ENCODE data around the gene SLC13A3. TPM values are rescaled to one million over a fixed set of nuclear protein-coding genes. Genes with fewer than 3 reads are reported as not detected.
A peak's percentile ranks its signal among the peaks of the same experiment; 100 is the strongest.

Gene SLC13A3
- total RNA-seq, 2 donors from 2014 or later, result 0.39 to 0.92 TPM

DNA sequence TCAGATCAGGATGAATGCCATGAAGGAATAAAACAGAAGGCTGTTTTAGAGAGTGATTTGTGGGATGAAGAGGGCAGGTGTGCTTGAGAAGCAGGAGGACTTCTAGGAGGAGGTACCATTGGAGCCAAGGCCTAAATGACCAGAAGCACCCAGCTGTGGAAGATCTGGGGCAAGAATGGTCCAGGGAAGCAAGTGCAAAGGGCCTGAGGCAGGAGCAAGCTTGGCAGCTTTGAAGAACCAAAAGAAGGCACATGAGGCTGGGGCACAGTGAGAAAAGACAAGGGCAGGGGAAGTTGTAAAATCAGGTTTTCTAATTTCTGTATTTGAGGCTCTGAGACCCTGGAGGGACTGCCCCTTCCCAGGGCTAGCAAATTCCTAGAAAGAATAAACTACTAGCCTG, 9.8 kb downstream of the SLC13A3 start:
- ATAC-seq (no peak), DNase-seq (no peak)
- intact Hi-C loops (cut with DNase I, micrococcal nuclease), result no loop called here

DNA sequence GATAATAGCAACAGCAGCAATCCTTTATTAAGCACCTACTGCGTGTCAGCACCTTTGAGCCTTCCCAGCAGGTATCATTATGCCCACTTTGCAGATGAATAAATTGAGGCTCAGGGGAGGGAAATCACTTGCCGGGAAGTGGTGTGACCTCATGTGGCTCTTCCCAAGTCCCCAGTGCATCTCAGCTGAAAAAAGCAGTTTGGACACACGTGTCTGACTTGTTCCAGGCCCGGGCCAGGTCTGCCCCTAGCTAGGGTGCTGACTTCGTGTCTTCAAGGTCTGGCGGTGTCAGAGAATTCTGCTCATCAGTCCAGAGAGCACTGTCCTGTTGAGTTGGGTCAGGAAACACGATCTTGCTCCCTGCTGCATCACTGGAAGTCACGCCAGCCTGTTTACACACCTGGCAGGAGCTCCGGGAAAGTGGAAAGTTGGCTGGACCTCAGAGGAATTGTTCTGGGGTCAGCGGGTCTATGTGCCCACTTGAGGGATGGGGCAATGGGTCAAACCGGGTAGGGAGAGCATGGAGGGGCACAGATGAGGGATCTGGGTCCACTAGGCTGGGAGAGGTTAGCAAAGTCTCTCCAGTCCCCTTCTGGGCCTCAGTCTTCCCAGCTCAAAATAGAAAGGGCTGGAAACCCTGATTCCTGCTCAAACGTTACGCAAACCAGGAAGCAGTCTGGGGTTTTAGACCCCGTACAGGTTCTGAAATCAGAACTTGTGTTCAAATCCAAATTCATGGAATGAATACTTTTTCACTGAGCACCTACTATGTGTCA, 10.5 kb downstream of the SLC13A3 start:
- intact Hi-C loops (cut with DNase I, micrococcal nuclease), result no loop called here
- DNase-seq (no peak), ATAC-seq (no peak)

DNA sequence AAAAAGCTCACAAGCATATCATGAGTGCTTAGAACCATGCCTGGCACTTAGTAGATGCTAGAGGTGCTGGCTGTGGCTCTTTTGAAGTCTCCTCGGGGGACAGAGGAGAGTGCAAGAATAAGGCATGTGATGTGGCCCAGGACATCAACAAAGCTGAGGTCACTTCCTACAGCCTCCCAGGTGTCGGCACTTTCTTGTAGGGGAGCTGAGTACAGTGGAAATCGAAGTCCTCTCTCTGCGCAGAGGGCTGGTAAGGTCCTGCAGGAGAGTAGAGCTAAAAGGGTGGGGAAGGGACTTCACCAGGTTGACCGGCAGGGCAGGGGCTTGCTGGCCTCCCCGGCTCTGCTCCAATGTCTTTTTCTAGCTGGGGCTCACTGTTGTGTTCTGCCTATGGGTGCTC, 11.2 kb downstream of the SLC13A3 start:
- DNase-seq (no peak), ATAC-seq (no peak)
- intact Hi-C loops (cut with DNase I, micrococcal nuclease), result no loop called here

DNA sequence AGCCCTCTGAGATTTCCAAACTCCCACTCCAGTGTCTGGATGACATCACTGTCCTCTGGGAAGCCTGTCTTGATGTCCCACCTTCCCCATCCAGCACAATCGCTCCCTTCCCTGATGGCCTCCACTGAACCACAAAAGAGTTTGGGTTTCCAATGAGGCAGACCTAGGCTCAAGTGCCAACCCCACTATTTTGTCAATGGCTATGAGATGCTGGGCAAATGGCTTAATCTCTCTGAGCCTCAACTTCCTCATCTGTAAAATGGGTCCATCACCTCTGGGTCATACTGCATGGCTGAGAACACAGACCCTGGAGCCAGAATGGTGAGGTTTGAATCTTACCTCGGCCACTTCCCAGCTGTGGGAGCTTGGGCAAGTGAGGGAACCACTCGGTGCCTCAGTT, 11.7 kb downstream of the SLC13A3 start:
- DNase-seq (no peak), ATAC-seq (no peak)
- intact Hi-C loops (cut with DNase I, micrococcal nuclease), result no loop called here

DNA sequence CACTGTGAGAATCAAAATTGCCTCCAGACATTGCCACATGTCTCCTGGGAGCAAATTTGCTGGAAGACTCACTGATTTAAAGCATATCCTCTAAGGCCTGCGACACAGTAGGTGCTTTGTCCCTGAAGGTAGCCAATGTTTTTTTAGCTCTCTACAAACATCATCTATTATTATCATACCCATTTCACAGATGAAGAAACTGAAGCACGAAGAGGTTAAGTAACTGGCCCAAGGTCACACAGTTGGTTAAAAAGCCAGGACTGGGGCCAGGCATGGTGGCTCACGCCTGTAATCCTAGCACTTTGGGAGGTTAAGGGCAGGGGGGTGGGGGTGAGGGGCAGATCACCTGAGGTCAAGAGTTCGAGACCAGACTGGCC, 12.4 kb downstream of the SLC13A3 start:
- intact Hi-C loops (cut with DNase I, micrococcal nuclease), result no loop called here

DNA sequence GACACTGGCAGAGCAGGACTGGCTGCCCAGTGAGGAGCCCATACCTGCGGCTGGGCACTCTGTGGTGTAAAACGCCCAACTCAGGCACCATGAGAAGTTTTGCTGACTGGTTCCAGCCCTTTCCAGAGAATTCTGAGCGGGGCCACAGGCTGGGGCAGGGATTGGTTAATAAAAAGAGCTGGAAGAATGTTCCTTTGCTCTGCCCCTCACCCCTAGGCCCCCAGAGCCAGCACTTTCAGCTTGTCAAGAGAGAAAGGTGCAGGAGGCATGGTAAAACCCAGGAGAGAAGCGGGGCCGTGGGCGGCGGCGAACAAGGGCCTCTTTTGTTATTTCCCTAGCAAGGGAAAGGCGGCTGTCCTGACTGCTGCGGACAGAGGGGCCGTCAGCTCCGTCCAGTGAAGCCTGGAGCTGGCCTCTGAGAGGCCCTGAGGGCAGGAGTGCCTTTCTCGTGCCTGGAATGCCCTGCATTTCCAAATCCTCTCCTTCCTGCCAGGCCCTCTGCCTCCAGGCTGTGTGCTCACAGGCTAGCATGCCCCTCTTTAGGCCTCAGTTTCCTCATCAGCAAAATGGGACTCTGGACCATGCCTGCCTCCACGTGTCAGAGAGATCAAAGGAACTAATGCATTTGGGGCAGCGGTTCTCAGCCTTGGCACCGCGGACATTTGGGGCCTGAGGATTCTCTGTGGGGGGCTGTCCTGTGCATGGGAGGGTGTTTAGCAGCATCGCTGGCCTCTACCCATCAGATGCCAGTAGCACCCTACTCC, 12.9 kb downstream of the SLC13A3 start:
- DNase-seq, result no peak
- intact Hi-C loops (cut with DNase I, micrococcal nuclease), result no loop called here

More for the DNA sequence above, 12.4 kb downstream of the SLC13A3 start:
- ATAC-seq (no peak), DNase-seq (no peak)

DNA sequence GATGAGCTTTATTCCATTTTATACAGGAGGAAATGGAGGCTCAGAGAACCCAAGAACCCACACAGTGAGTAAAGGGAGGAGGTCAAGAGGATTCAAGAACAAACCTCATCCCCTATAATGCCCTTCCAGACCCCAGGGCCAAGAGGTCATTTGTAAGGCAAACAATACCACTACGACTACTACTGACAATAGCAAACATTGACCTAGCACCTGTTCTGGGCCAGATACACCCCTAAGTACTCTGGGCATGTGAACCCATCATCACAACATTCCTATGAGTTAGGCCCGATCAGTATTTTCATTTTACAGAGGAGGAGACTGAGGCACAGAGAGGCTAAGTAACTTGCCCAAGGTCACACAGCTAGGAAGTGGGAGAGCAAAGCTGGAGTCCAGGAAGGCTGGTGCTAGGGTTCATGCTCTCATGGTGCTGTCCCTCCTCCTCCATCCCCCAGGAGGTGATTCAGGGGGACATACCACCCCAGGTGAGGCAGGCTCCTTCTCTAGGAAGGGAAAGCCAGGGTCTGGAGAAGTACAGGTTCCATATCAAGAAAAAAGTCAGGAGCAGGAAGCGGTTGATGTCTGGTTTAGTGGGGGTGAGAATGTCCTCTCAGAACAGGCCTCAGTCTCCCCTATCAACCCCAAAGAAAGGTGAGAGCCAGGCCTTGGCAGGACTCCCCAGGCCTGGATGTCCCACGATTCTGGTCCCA, 13.7 kb downstream of the SLC13A3 start:
- intact Hi-C loops (cut with DNase I, micrococcal nuclease), result no loop called here
- ATAC-seq, result no peak
- DNase-seq, result no peak

More for the DNA sequence above, 12.9 kb downstream of the SLC13A3 start:
- no peak for ATAC-seq

DNA sequence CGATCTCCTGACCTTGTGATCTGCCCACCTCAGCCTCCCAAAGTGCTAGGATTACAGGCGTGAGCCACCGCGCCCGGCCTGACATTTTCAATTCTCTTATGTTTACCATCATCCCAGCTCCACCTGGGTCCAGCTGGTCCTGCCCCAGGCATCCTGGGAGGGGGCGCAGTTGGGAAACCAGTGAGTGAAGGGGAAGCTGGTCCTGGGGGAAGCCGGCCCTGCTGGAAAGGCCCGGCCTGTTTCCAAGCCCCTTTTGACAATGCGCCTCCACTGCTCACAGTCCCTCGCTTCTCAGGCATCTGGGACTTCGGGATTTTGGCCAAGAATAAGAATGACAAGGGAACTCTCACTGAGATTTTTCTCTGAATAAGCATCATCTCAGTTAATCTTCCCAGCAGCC, 14.2 kb downstream of the SLC13A3 start:
- DNase-seq (no peak), ATAC-seq (no peak)
- intact Hi-C loops (cut with DNase I, micrococcal nuclease), result no loop called here

DNA sequence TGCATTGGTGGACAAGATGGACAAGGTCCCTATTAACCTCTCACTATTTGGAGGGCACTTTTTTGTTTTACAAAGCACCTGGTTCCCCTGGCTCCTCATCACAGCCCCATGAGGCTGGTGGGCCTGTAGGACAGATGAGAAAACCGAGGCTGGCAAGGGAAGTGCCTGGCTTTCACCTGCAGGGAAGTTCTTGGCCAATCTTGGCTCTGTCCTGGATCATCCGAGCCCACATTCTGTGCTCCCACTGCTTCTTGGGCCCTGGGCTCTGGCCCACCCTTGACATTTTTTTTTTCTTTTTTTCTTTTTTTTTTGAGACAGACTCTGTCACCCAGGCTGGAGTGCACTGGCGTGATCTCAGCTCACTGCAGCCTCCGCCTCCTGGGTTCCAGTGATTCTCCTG, 14.7 kb downstream of the SLC13A3 start:
- DNase-seq, result no peak
- intact Hi-C loops (cut with DNase I, micrococcal nuclease), result no loop called here
- ATAC-seq, result no peak

DNA sequence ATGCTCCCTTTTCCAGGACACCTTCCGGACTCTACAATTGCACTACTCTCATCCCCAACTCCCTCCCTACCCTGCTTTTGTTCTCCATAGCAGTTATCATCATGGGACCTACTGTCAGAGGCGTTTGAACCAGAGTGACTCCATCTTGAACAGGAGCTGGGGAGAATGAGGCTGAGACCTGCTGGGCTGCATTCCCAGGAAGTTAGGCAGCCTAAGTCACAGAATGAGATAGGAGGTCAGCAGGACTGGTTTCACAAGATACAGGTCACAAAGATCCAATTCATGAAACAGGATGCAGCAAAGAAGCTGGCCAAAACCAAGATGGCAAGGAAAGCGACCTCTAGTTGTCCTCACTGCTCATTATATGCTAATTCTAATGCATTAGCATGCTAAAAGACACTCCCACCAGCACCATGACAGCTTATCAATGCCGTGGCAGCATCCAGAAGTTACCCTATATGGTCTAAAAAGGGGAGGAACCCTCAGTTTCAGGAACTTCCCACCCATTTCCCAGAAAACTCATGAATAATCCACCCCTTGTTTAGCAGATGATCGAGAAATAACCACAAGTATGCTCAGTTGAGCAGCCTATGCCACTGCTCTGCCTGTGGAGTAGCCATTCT, 15.6 kb downstream of the SLC13A3 start:
- DNase-seq (no peak), ATAC-seq (no peak)
- intact Hi-C loops (cut with DNase I, micrococcal nuclease), result no loop called here

DNA sequence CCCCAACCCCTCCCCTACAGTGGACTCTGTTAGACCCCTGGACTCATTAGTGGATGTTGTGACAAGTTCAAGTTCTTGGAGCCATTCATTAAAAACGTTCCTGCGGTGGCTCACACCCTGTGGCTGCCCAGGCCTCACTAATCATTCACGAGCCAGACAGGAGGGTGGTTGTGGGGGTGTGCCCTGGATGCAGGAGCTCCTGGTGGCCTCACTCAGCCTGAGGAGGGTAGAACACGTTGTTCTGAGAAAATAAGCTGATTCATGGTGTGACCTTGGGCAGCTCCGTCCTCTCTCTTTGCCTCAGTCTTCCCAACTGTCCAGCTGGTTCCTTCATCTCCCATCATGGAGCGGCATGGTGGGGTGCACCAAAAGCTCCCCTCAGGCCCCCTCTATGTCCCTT, 16.7 kb downstream of the SLC13A3 start:
- intact Hi-C loops (cut with DNase I, micrococcal nuclease), result no loop called here
- ATAC-seq (no peak), DNase-seq (no peak)

DNA sequence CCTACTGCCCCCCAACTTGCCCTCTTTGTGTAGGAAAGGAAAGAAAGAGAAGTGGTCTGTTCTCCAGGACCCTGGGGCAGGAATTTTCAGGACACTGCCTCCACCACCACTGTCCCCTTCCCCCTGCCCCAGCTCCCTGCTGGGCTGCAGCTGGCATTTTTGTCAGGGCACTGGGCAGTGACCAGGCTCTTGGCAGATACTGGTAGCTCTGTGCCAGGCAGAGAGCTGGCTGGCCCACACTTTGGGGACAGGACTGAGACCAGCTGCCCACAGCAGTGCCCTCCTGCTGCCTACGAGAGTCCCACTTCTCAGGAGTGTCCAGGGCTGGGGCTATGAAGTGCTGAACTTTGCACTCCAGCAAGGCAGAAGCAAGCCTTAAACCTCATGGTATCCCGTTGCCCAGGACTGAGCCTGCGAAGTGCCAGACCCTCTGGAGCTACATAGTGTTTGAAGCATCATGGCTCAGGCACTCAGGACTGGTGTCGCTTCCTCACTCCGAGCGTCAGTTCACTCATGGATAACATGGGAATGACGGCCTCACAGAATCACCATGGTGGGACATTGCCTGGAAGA, 19.3 kb downstream of the SLC13A3 start:
- no peak for ATAC-seq
- intact Hi-C loops (cut with DNase I, micrococcal nuclease), result no loop called here

DNA sequence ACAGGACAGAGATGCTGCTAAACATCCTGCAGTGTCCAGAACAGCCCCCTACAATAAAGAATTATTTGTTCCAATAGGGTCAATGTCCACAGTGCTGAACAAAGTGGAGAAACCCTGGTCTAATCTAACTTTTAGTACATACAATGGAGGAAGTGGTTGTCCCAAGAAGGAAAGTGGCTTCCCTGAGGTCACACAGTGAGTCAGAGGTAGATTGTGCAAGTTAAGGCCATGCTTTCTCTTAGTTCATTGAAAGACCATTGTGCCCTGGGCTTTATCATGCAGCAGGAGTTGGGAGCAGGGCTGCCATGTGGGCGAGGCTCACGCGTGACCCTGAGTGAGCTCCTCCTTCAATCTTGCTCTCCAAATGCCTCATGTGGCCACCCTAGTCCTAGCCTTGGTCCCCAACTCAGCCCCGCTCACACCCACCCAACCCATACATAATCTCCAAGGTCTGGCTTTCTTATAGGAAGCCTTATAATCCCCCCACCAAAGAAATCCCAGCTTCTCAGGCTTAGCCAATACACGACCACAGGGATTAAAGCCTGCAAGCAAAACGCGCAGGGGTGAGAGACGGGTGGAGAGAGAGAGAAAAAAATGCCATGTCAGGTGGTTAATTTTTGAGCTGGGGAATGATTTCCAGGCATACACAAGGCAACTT, 19.9 kb downstream of the SLC13A3 start:
- ATAC-seq (peak; percentile 15), DNase-seq (no peak)
- intact Hi-C loops (cut with DNase I, micrococcal nuclease), result no loop called here

More for the DNA sequence above, 19.3 kb downstream of the SLC13A3 start:
- DNase-seq, result no peak

DNA sequence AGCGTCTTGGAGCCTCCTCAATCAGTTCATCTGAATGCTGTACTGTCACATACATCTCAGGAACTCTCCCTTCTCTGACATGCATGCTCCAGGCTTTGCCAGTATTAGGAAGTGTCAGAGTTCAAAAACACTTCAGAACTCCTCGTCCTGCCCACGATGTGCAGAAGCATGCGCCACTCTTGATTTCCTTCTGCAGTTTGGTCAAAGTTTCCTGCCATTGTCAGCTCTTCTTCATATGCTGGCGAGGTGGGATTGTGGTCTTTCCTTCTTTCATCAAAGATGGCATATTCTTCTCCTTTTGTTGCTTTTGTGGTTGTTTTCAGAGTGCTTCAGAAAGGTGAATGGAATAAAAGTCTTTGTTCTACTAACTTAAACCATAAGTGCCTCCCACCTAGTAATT, 21.0 kb downstream of the SLC13A3 start:
- no peak for ATAC-seq
- no peak for DNase-seq
- intact Hi-C loops (cut with DNase I, micrococcal nuclease), result no loop called here

DNA sequence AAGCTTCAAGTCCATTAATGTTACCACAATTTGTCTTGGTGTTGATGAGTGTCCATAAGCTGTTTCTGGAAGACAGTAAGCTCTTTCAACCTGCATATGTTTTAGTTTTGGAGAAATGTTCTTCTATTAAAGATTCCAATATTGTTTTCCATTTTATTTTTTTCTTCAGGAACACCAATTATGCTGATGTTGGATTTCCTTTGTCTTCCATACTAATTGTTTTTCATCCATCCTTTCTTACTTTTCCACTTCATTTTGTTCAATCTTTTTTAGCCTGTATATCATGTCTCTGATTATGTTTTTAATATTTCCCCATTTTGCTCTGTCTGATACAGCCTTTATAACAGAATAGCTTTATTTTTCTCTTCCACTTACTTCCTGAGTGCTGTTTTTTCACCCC, 21.9 kb downstream of the SLC13A3 start:
- intact Hi-C loops (cut with DNase I, micrococcal nuclease), result no loop called here
- no peak for ATAC-seq

DNA sequence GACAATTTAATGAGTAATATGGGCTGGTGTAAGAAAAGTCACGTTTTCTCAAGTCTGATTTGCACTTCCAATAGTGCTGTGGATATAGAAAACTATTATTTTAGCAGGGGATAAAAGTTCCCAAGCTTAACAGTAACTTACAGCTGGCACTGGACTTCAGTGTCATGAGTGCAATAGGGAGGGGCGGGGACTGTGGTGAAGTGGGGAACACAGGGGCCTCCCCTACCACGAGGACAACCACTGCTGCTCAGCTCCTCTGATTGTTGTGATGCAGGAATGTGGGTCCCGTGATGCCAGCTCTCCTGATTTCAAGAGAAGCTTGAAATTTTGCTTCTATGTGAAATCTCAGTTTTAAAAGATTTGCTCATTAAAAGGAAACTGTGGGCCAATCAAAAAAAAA, 24.0 kb downstream of the SLC13A3 start:
- intact Hi-C loops (cut with DNase I, micrococcal nuclease), result no loop called here
- ATAC-seq (no peak), DNase-seq (no peak)

More for the DNA sequence above, 21.9 kb downstream of the SLC13A3 start:
- no peak for DNase-seq

DNA sequence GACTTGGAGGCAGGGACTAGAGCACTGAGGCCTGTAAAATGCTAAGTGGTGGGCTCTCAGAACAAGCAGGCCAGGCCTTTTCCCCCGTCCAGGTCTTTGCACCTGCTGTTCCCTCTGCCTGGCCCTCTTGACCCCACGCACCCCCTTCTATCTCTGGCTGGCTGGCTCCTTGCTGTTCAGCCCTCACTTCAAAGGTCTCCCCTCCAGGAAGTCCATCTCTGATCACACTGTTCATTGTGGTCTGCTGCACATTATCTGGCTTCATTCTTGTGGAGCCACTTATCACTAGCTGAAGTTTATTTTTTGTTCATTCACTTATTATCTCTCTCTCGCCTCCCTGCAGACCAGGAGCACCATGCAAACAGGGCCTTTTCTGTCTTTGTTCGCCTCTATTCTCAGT, 24.5 kb downstream of the SLC13A3 start:
- intact Hi-C loops (cut with DNase I, micrococcal nuclease), result no loop called here
- DNase-seq (no peak), ATAC-seq (no peak)

DNA sequence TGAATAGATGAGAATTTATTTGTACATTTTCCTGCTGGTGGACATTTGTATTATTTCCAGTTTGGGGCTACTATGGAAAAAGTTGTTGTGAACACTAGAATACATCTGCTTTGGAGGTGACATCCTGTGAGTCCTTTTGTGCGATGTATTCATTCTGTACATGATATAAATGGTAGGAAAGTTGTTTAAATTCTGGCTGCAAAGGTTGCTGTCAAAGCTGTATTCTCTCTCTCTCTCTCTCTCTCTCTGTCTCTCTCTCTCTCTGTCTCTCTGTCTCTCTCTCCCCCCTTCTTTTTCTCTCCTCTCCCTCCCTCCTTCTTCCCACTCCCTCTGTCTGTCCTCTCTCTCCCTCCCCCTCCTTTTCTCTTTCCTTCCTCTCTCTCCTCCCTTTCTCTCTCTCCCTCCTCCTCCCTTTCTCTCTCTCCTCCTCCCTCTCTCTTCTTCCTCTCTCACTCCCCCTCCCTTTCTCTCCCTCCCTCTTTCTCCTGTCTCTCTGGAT, 25.3 kb downstream of the SLC13A3 start:
- no peak for DNase-seq
- ATAC-seq, result no peak
- intact Hi-C loops (cut with DNase I, micrococcal nuclease), result no loop called here
